Stimulated activated CD4-positive, alpha-beta T cell treated with anti-CD3 and anti-CD28 coated beads, TNF-alpha, amount 100 ng/mL, for 1 hour (primary cell): ENCODE measurements around the gene SLPI.

Experiments used
- DNase-seq, 3 donors: peaks; one replicate each; pipeline ENCODE4 v3.0.0-alpha.2; 2020; ENCODE audit warnings: low read depth in 3 of 3, low spot score in 1 of 3

Gene SLPI

GRCh38 chr20:45275338-45275737 lies 21.0 kb upstream of the SLPI start:
- no peak for DNase-seq

GRCh38 chr20:45269754-45270270 lies 15.4 kb upstream of the SLPI start:
- no peak for DNase-seq

GRCh38 chr20:45269056-45269455 lies 14.7 kb upstream of the SLPI start:
- DNase-seq = no peak

- no peak for DNase-seq
Measured at GRCh38 chr20:45268531-45268930, 14.2 kb upstream of the SLPI start.

- DNase-seq = no peak
Measured at GRCh38 chr20:45266977-45267376, 12.6 kb upstream of the SLPI start.

- DNase-seq = no peak
Measured at GRCh38 chr20:45263556-45264266, 9.3 kb upstream of the SLPI start.

GRCh38 chr20:45258664-45259063 lies 4.3 kb upstream of the SLPI start:
- DNase-seq = no peak

GRCh38 chr20:45258259-45258658 lies 3.9 kb upstream of the SLPI start:
- no peak for DNase-seq

- DNase-seq = no peak
Measured at GRCh38 chr20:45257711-45258110, 3.3 kb upstream of the SLPI start.

- DNase-seq = no peak
Measured at GRCh38 chr20:45257161-45257560, 2.8 kb upstream of the SLPI start.

GRCh38 chr20:45253261-45253660 lies 1.1 kb downstream of the SLPI start:
- no peak for DNase-seq

GRCh38 chr20:45251884-45252560 lies 2.3 kb downstream of the SLPI start:
- no peak for DNase-seq

GRCh38 chr20:45248609-45249008 lies 5.8 kb downstream of the SLPI start:
- no peak for DNase-seq

GRCh38 chr20:45247865-45248264 lies 6.5 kb downstream of the SLPI start:
- no peak for DNase-seq

GRCh38 chr20:45246109-45246508 lies 8.3 kb downstream of the SLPI start:
- DNase-seq = no peak

GRCh38 chr20:45238139-45238538 lies 16.2 kb downstream of the SLPI start:
- DNase-seq = no peak

- DNase-seq = no peak
Measured at GRCh38 chr20:45235995-45236394, 18.4 kb downstream of the SLPI start.

GRCh38 chr20:45230631-45231030 lies 23.7 kb downstream of the SLPI start:
- DNase-seq = no peak

GRCh38 chr20:45229264-45230056 lies 24.9 kb downstream of the SLPI start:
- DNase-seq = peak in 1 of 3 donors; percentile 23

- DNase-seq = no peak
Measured at GRCh38 chr20:45226287-45226686, 28.1 kb downstream of the SLPI start.

- no peak for DNase-seq
Measured at GRCh38 chr20:45223136-45223535, 31.2 kb downstream of the SLPI start.

- no peak for DNase-seq
Measured at GRCh38 chr20:45221076-45221475, 33.3 kb downstream of the SLPI start, which contains the start of gene SEMG2. SEMG2 (plus strand) TSS chr20:45221373; CDS start chr20:45221390, 17 bp downstream.
